Heart right ventricle (tissue), 16 donors: Measurements from ENCODE around the gene CT47C1. TPM values are rescaled to one million over a fixed set of nuclear protein-coding genes. Genes with fewer than 3 reads are reported as not detected.

Experiments used
- ATAC-seq, 8 donors: fragments of 200-7000 bp; cut with Tn5 transposase; one replicate each; pipeline ENCODE4 v1.9.1; 2020; ENCODE audit warnings: mild to moderate bottlenecking in 8 of 8, moderate library complexity in 8 of 8, moderate number of reproducible peaks in 1 of 8
- DNase-seq, 2 donors: peaks; one replicate each; pipeline ENCODE4 v3.0.0-alpha.2; 2020
- H3K27ac ChIP-seq, 10 donors: fragments of 200-600 bp; sonication (generic) in 2 of 10; one replicate each; pipeline versions ENCODE4 v1.5.0 to v1.8.0; 2020 to 2022; ENCODE audit warnings: mild to moderate bottlenecking in 3 of 10
- H3K27me3 ChIP-seq, 7 donors: fragments of 200-600 bp; one replicate each; pipeline ENCODE4 v1.8.0; 2021 to 2022; ENCODE audit warnings: mild to moderate bottlenecking in 2 of 7
- H3K36me3 ChIP-seq, 9 donors: fragments of 200-600 bp; sonication (generic) in 1 of 9; one replicate each; pipeline versions ENCODE4 v1.5.0 to v1.8.0; 2020 to 2022; ENCODE audit warnings: mild to moderate bottlenecking in 2 of 9
- H3K4me1 ChIP-seq, 9 donors: fragments of 200-600 bp; sonication (generic) in 1 of 9; one replicate each; pipeline versions ENCODE4 v1.5.0 to v1.8.0; 2020 to 2022; ENCODE audit warnings: mild to moderate bottlenecking in 4 of 9
- H3K4me3 ChIP-seq, 10 donors: fragments of 200-600 bp; sonication (generic) in 2 of 10; one replicate each; pipeline versions ENCODE4 v1.5.0 to v1.8.0; 2020 to 2022; ENCODE audit warnings: mild to moderate bottlenecking in 7 of 10, moderate library complexity in 2 of 10
- H3K9me3 ChIP-seq, 11 donors: fragments of 200-600 bp in 10 of 11; sonication (generic) in 2 of 11; one replicate each; pipeline versions ENCODE4 v1.5.0 to v1.8.0; 2013 to 2022; ENCODE audit warnings: mild to moderate bottlenecking in 2 of 11, control low read depth in 1 of 11, moderate library complexity in 1 of 11
- WGBS, 2 donors: extraction: QIAGEN DNeasy Blood & Tissue Kit; methylation state at CpG; one replicate each; pipeline ENCODE4 v1.1.7; 2013; ENCODE audit warnings: inconsistent platforms in 1 of 2; 5-methylcytosine and 5-hydroxymethylcytosine counted together
- intact Hi-C, 10 donors: fragments of 100-400 bp; cut with DNase I; formaldehyde crosslinking; loops; one replicate each; pipeline versions ENCODE4 v1.11.1 to v1.14.2; 2022
- polyA plus RNA-seq, 2 donors: library from polyadenylated mRNA; stranded (reverse); fragments of 200-250 nt; gene quantifications; one replicate each; pipeline ENCODE4 v1.2.3, GENCODE V29; 2013
- total RNA-seq, 10 donors: library from RNA; stranded (reverse); fragmentation: NEBNext Ultra II Directional in 3 of 10; extraction: Animal tissue kit (Norgen Biotek cat#: 25700) in 3 of 10; gene quantifications; one replicate each; pipeline versions ENCODE4 v1.2.1 to v1.2.4, GENCODE V29; 2021 to 2023
- TF ChIP-seq, protein P1 (sequence below), 9 donors: fragments of 200-600 bp; sonication (generic) in 2 of 9; IDR thresholded peaks; one replicate each; pipeline versions ENCODE4 v1.5.0 to v1.8.0; 2021 to 2022; ENCODE audit warnings: antibody characterized with exemption in 9 of 9, mild to moderate bottlenecking in 5 of 9, moderate library complexity in 1 of 9
- donor health status: Arrhythmogenic right ventricular cardiomyopathy.
- donor health status: ischemic (EF 13 %, LVEDD 7.1; RV severe dilation, severe dysfunction).
- donor health status: healthy with polysubstance abuse.
- donor health status: DM: no; HTN: yes; CAD: no.
- donor health status: DM: no; HTN: no; CAD: no.
- donor health status: ischemic (EF 25% LVEDD 6.9; RV normal size, moderate dysfunction).
- donor health status: ischemic (EF 25% LVEDD 5.7; RV mildly dilated, moderate dysfunction).
- donor health status: healthy.
- donor health status: DM: yes; HTN: yes; CAD: no.
- donor health status: Ischemic cardiomyopathy.
- donor health status: ischemic (EF 35%, LVEDD 5.7; RV mildly dilated, moderate dysfunction).
- donor health status: nonischemic (EF 11% LVEDD 7.7; RV severe dilation, severe dysfunction).
- donor health status: DM: yes; HTN: yes; CAD: no.
- donor health status: PGD.
- donor health status: ischemic (EF 29% LVEDD 5.4; RV normal size, mild dysfunction).
- donor health status: nonischemic (EF 23%, LVEDD 6.1; RV moderate dilation, normal function).

Gene CT47C1
- total and polyA plus RNA-seq, 12 donors: not detected

DNA sequence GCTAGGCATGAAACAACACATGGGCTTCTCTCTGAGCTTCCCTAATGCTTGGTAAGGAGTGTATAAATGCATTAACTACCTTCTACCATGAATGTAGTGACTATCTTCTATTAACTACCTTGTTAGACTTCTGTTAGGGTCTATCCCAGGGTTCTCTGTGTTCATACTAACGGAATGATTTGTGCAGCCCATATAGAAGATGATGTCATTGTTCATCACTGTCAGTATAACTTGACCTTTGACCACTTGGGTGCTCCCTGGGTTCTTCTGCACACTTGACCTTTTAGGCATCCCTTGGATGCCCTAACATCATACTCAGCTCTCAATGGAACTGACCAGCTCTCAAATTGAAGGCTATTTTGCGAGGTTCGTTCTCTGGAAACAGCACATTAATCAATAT is 30.8 kb upstream of the CT47C1 start:
- H3K9me3 ChIP-seq: no peaks in the 10 kb centered on the region
- intact Hi-C loops: no loop called here
- H3K27me3 ChIP-seq: no peaks in the 10 kb centered on the region
- WGBS, 2 donors: 93 to 98% methylated on average over 3 of the region's 3 CpGs
- DNase-seq (no peak), ATAC-seq (no peak)
- H3K4me1 ChIP-seq: peaks cover 0 to 24% (median 5%) of the 10 kb centered on the region in 9 donors
- TF ChIP-seq, protein P1, sequence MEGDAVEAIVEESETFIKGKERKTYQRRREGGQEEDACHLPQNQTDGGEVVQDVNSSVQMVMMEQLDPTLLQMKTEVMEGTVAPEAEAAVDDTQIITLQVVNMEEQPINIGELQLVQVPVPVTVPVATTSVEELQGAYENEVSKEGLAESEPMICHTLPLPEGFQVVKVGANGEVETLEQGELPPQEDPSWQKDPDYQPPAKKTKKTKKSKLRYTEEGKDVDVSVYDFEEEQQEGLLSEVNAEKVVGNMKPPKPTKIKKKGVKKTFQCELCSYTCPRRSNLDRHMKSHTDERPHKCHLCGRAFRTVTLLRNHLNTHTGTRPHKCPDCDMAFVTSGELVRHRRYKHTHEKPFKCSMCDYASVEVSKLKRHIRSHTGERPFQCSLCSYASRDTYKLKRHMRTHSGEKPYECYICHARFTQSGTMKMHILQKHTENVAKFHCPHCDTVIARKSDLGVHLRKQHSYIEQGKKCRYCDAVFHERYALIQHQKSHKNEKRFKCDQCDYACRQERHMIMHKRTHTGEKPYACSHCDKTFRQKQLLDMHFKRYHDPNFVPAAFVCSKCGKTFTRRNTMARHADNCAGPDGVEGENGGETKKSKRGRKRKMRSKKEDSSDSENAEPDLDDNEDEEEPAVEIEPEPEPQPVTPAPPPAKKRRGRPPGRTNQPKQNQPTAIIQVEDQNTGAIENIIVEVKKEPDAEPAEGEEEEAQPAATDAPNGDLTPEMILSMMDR (IDR thresholded peaks at IDR 0.05): no peak
- H3K4me3 ChIP-seq: no peak overlapping the region
- peak overlapping the region in 8 of 10 donors; percentile 42 to 71 (median 62) for H3K27ac ChIP-seq
- H3K36me3 ChIP-seq: no peaks in the 10 kb centered on the region

DNA sequence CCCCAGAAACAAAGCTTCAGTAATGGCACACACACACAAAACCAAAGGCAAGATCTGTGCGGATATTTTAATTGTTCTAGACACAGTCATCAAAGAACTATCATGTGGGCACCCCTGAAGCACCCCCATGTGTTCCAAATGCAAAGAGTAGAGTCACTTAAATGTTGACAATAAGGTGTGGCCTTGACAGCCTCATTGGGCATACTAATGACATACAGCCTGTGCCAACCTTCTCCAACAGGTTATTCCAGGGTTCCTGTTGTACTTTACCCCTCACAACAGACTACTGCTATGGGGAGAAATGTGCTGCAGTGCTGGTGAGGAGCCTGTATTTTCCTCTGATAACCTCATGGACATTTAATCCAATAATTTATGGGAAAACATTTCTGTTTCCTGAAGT is 29.8 kb upstream of the CT47C1 start:
- Histone ChIP-seq H3K9me3 (no peaks in the 10 kb centered on the region), H3K4me3 (no peak overlapping the region), H3K4me1 (peaks cover 0 to 24% (median 5%) of the 10 kb centered on the region in 9 donors), H3K36me3 (no peaks in the 10 kb centered on the region), H3K27me3 (no peaks in the 10 kb centered on the region), H3K27ac (no peak overlapping the region)
- TF ChIP-seq, protein P1 (IDR thresholded peaks at IDR 0.05): no peak
- DNase-seq (no peak), ATAC-seq (no peak)
- 95 to 100% methylated on average over 1 of the region's 1 CpG for WGBS, 2 donors
- intact Hi-C loops: no loop called here

DNA sequence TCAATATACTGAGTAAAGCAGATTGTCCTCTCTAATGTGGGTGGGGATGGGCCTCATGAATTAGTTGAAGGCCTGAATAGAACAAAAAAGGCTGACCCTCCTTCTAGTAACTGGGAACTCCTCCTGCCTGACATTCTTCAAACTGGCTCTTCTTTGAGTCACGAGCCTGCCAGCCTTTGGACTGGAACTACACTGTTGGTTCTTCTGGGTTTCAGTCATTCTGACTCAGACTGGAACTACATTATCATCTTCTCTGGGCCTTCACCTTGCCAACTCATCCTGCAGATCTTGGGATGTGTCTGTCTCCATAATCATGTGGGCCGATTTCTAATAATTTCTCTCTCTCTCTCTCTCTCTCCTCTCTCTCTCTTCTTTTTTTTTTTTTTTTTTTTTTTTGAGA is 26.9 kb upstream of the CT47C1 start:
- TF ChIP-seq, protein P1 (IDR thresholded peaks at IDR 0.05): no peak
- Histone ChIP-seq H3K27ac (no peak overlapping the region), H3K9me3 (no peaks in the 10 kb centered on the region), H3K27me3 (no peaks in the 10 kb centered on the region), H3K4me3 (no peak overlapping the region), H3K4me1 (peaks cover 0 to 12% (median 1%) of the 10 kb centered on the region in 9 donors), H3K36me3 (no peaks in the 10 kb centered on the region)
- ATAC-seq (no peak), DNase-seq (no peak)
- intact Hi-C loops: no loop called here
- 89 to 96% methylated on average over 2 of the region's 2 CpGs for WGBS, 2 donors

DNA sequence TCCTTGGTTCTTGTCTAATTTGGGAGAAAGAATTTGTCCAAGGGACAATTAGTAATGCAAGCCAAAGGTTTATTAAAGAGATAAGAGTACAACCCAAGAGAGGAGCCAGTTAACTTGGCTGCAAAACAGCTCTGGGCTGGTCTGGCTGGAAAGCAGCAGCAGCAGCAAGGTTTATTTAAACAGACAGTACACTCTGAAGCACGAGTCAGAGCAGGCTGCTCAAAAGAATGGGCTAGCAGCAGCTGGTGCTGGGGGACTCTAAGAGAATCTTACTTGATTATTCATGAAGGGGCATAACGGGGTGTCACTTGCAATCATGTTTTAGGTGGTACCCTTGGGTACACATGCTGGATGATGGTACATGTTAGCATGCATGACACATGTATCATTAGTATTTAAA is 17.1 kb upstream of the CT47C1 start:
- Histone ChIP-seq H3K4me1 (peaks cover 0 to 14% (median 3%) of the 10 kb centered on the region in 9 donors), H3K27me3 (peaks cover 0 to 26% (median 0%) of the 10 kb centered on the region in 7 donors), H3K4me3 (no peak overlapping the region), H3K9me3 (no peaks in the 10 kb centered on the region), H3K36me3 (no peaks in the 10 kb centered on the region), H3K27ac (peak overlapping the region in 5 of 10 donors; percentile 5 to 36 (median 24))
- ATAC-seq (peak; percentile 62 to 83 (median 74)), DNase-seq (peak; percentile 6 to 16)
- TF ChIP-seq, protein P1 (IDR thresholded peaks at IDR 0.05): no peak
- intact Hi-C loops: no loop called here
- WGBS, 2 donors: 42 to 61% methylated on average over 2 of the region's 2 CpGs
